ENCODE measurements around the gene AKAP8. TPM values are rescaled to one million over a fixed set of nuclear protein-coding genes. Genes with fewer than 3 reads are reported as not detected.
"Not testable (repeated sequence)": the region's sequence is repeated elsewhere in the genome, so short reads cannot be mapped to it uniquely, and the experiment has no call there.

The AKAP8 gene
- total RNA-seq, 1 experiment from 2014 or later, result 28.1 TPM

GRCh38 chr19:15372470-15372869, 7.1 kb downstream of the AKAP8 start:
- no peaks in the 10 kb centered on the region for H3K9me3 ChIP-seq (replicated peaks)
- peaks cover 63% of the 10 kb centered on the region for H3K36me3 ChIP-seq
- H3K4me3 ChIP-seq, result no peak overlapping the region

DNA sequence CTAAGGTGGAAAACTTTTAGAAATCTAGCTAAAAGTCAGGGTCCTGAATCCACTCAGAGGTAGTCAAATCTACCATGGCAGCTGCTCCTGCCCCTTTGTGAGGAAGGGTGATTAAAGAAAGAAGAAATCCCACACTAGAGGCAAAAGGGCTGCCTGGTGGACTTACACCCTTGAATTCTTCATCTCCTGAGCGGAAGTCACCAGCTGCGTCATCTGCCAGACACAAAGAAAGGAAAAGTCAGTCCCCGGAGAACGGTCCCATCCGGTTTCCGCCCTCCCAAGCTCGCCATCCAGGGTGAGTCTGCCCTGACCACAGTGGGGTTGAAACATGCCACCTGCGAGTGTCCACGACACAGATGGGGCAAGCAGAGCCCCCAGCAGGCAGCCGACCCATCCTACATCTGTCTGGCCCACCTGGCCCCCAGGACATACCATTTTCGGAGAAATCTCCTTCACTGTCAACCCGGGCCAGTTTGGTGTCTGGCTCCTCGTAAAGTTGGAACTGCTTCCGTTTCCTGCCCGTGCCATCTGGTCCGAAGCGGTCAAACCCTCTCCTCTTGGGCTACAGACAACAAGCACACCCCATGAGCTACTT, 7.7 kb downstream of the AKAP8 start:
- H3K36me3 ChIP-seq, result peaks cover 69% of the 10 kb centered on the region
- H3K27ac ChIP-seq, result no peak overlapping the region
- H3K27me3 ChIP-seq, result no peaks in the 10 kb centered on the region
- no peaks in the 10 kb centered on the region for H3K9me3 ChIP-seq (replicated peaks)
- DNase-seq, result no peak
- H3K4me3 ChIP-seq, result no peak overlapping the region
- H3K4me1 ChIP-seq, result peaks cover under 1% of the 10 kb centered on the region; the same call in 1 of the 2 replicates

More at GRCh38 chr19:15372470-15372869, 7.1 kb downstream of the AKAP8 start:
- no peak for DNase-seq
- Histone ChIP-seq H3K27ac (no peak overlapping the region), H3K4me1 (peaks cover 6% of the 10 kb centered on the region; the same call in 1 of the 2 replicates), H3K27me3 (no peaks in the 10 kb centered on the region)

DNA sequence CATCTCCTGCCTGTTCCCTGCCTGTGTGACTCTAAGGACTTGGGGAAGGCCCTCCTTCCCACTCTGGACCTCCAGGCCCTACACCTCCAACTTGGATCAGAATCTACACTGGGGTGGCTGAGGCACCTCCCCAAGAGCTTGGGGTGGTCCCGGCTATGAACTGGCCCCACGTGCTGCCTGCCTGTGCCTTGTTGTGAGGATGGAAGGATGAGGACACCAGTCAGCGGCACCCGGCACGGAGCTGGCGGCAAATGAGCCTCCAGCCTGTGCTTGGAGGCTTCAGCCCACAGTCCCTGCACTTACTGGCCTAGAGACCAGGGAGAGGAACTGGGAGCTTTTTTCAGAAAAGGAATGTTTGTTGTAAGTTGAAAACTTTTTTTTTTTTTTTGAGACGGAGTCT, 8.5 kb downstream of the AKAP8 start:
- H3K27ac ChIP-seq, result no peak overlapping the region
- DNase-seq, result no peak

DNA sequence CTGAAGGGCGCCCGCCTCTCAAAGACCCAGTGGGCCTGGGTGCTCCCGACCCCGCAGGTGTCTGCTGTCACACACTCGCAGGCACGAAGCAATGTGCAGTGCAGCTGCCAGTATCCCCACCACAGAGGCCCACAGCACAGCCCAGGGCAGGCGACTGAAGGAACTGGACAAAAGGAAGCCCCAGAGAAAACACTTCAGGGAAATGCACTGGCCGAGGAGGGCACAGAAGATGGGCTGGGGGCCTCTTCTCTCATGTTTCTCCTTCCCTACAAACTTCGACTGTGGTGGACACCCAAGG, 10.0 kb downstream of the AKAP8 start:
- Histone ChIP-seq H3K36me3 (peaks cover 90% of the 10 kb centered on the region), H3K4me1 (no peaks in the 10 kb centered on the region), H3K27ac (no peak overlapping the region), H3K27me3 (no peaks in the 10 kb centered on the region), H3K9me3 (replicated peaks) (no peaks in the 10 kb centered on the region), H3K4me3 (no peak overlapping the region)
- DNase-seq, result no peak

More for the DNA sequence above, 8.5 kb downstream of the AKAP8 start:
- H3K4me1 ChIP-seq, result no peaks in the 10 kb centered on the region
- H3K36me3 ChIP-seq, result peaks cover 77% of the 10 kb centered on the region
- H3K27me3 ChIP-seq, result no peaks in the 10 kb centered on the region
- no peak overlapping the region for H3K4me3 ChIP-seq
- H3K9me3 ChIP-seq (replicated peaks), result no peaks in the 10 kb centered on the region

GRCh38 chr19:15368798-15369593, 10.6 kb downstream of the AKAP8 start:
- no peak for DNase-seq
- no peak overlapping the region for H3K4me3 ChIP-seq
- H3K9me3 ChIP-seq (replicated peaks), result 0 out of 2 replicates have a peak, but pooled peaks cover 3% of the 10 kb centered on the region
- peaks cover 94% of the 10 kb centered on the region for H3K36me3 ChIP-seq
- H3K4me1 ChIP-seq, result no peaks in the 10 kb centered on the region
- no peaks in the 10 kb centered on the region for H3K27me3 ChIP-seq
- no peak overlapping the region for H3K27ac ChIP-seq

DNA sequence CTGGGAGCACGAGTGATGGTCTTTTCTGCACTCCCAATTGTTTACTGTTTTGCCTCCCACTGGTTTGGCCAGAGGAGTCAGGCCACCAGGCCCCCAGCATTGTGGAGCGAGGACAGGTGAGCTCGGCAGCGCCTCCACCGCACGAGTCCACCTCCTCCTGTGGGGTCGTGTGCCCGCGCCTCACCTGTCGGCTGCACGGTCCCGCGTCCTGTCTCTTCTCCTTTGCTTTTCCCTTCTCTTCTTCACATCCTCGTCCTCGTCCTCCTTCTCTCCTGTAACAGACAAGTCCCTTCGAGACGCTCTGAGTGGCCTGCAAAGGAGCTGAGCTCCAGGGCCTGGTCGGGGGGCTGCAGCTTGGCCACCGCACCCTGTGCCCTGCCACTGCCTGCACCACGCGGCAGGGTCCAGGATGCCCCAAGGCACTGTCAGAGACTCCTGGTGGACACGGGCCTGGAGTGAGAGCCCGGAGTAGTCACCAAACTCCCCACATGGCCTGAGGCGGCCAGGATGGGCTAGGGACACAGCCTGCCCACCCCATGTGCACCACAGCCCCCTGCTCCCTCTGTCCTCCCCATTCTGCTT, 11.4 kb downstream of the AKAP8 start:
- DNase-seq, result no peak
- Histone ChIP-seq H3K27me3 (no peaks in the 10 kb centered on the region), H3K36me3 (peaks cover 91% of the 10 kb centered on the region), H3K4me1 (no peaks in the 10 kb centered on the region), H3K9me3 (replicated peaks) (0 out of 2 replicates have a peak, but pooled peaks cover 3% of the 10 kb centered on the region), H3K4me3 (no peak overlapping the region), H3K27ac (no peak overlapping the region)

GRCh38 chr19:15367439-15367838, 12.1 kb downstream of the AKAP8 start:
- Histone ChIP-seq H3K4me1 (no peaks in the 10 kb centered on the region), H3K9me3 (replicated peaks) (0 out of 2 replicates have a peak, but pooled peaks cover 3% of the 10 kb centered on the region), H3K36me3 (peaks cover 84% of the 10 kb centered on the region), H3K27ac (no peak overlapping the region), H3K27me3 (no peaks in the 10 kb centered on the region), H3K4me3 (no peak overlapping the region)
- DNase-seq, result no peak

DNA sequence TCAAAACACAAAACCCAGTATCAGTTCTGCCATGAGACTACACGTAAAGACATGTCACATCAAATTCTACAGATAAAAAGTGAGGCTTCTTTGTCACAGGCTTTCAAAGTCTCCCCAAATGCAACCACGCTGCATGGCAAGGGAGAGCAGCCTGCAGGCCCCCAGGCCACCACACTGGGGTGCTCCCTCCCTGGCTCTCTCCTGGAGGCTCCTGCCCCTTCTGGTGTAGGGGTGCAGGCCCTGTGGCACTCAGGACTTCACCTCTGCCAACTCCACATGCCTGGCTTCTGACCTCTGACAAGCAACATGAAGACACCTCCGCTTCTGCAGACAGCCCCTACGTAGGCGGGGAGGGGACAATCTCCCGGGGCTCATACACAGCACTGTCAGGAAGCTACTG, 14.3 kb downstream of the AKAP8 start:
- no peak overlapping the region for H3K27ac ChIP-seq
- no peak overlapping the region for H3K4me3 ChIP-seq
- H3K36me3 ChIP-seq, result peaks cover 82% of the 10 kb centered on the region
- H3K9me3 ChIP-seq (replicated peaks), result 0 out of 2 replicates have a peak, but pooled peaks cover 3% of the 10 kb centered on the region
- no peak for DNase-seq
- H3K4me1 ChIP-seq, result no peaks in the 10 kb centered on the region
- no peaks in the 10 kb centered on the region for H3K27me3 ChIP-seq

DNA sequence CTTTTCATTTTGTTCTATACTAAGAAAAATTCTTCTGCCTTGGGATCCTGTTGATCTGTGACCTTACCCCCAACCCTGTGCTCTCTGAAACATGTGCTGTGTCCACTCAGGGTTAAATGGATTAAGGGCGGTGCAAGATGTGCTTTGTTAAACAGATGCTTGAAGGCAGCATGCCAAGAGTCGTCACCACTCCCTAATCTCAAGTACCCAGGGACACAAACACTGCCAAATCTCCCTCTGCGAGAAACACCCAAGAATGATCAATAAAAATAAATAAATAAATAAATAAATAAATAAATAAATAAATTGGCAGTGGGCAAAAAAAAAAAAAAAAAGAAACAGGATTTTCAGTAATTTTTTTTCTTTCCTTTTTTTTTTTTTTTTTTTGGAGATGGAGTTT, 15.8 kb downstream of the AKAP8 start:
- DNase-seq; H3K9me3 ChIP-seq (replicated peaks); H3K27ac ChIP-seq; H3K27me3 ChIP-seq; H3K4me1 ChIP-seq; H3K4me3 ChIP-seq: not testable (repeated sequence)
- H3K36me3 ChIP-seq, result peaks cover 82% of the 10 kb centered on the region

DNA sequence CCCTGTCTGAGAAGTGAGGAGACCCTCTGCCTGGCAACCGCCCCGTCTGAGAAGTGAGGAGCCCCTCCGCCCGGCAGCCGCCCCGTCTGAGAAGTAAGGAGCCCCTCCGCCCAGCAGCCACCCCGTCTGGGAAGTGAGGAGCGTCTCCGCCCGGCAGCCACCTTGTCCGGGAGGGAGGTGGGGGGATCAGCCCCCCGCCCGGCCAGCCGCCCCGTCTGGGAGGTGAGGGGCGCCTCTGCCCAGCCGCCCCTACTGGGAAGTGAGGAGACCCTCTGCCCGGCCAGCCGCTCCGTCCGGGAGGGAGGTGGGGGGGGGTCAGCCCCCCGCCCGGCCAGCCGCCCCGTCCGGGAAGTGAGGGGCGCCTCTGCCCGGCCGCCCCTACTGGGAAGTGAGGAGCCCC, 16.5 kb downstream of the AKAP8 start:
- H3K27ac ChIP-seq; H3K9me3 ChIP-seq (replicated peaks); H3K4me3 ChIP-seq; H3K27me3 ChIP-seq; DNase-seq; H3K4me1 ChIP-seq: not testable (repeated sequence)
- H3K36me3 ChIP-seq, result peaks cover 82% of the 10 kb centered on the region

DNA sequence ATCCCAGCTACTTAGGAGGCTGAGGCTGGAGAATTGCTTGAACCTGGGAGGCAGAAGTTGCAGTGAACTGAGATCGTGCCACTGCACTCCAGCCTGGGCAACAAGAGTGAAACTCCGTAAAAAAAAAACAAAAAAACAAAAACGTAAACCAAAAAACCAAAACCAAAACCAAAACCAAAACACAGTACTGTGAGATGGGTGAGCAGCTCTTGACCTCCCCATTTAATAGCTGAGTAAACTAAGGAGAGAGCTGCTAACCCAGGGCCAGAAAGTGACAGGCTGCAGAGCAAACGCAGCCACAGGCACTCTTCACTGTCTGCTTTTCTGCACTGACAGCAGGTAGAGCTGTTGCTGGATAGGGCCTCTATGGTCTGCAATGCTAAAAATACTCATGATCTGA, 19.6 kb downstream of the AKAP8 start:
- H3K27me3 ChIP-seq; H3K9me3 ChIP-seq (replicated peaks); H3K4me3 ChIP-seq; DNase-seq; H3K27ac ChIP-seq; H3K4me1 ChIP-seq: not testable (repeated sequence)
- peaks cover 81% of the 10 kb centered on the region for H3K36me3 ChIP-seq

DNA sequence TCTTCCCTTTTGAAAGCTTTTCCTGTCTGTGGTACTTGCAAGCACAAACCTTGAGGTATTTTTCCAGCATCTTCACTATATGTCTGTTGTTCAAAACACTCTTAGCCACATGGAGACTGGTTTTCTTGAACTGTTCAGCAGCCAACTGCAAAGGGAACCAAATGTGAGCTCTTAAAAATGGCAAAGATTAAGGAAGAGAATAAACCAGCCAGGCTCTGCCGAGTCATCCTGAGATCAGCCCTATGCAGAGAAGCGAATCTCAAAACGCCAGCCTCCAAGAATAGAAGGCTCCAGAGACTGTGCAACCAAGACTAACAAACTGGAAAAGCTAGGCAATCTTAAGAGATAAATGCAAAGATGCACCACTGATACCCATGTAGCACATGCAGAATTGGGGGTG, 20.7 kb downstream of the AKAP8 start:
- Histone ChIP-seq H3K4me3 (no peak overlapping the region), H3K4me1 (no peaks in the 10 kb centered on the region), H3K27ac (no peak overlapping the region), H3K9me3 (replicated peaks) (no peaks in the 10 kb centered on the region), H3K27me3 (no peaks in the 10 kb centered on the region), H3K36me3 (peaks cover 83% of the 10 kb centered on the region)
- DNase-seq, result no peak

GRCh38 chr19:15357906-15358305, 21.7 kb downstream of the AKAP8 start:
- peaks cover 87% of the 10 kb centered on the region for H3K36me3 ChIP-seq
- H3K9me3 ChIP-seq (replicated peaks), result no peaks in the 10 kb centered on the region
- no peaks in the 10 kb centered on the region for H3K4me1 ChIP-seq
- no peak overlapping the region for H3K4me3 ChIP-seq
- H3K27me3 ChIP-seq, result no peaks in the 10 kb centered on the region
- no peak for DNase-seq
- H3K27ac ChIP-seq, result no peak overlapping the region

- DNase-seq, result no peak
- no peak overlapping the region for H3K27ac ChIP-seq
- H3K4me1 ChIP-seq, result no peaks in the 10 kb centered on the region
- H3K27me3 ChIP-seq, result no peaks in the 10 kb centered on the region
- peaks cover 68% of the 10 kb centered on the region for H3K36me3 ChIP-seq
- no peak overlapping the region for H3K4me3 ChIP-seq
- no peaks in the 10 kb centered on the region for H3K9me3 ChIP-seq (replicated peaks)
Measured at GRCh38 chr19:15354566-15355296, 24.9 kb downstream of the AKAP8 start.

DNA sequence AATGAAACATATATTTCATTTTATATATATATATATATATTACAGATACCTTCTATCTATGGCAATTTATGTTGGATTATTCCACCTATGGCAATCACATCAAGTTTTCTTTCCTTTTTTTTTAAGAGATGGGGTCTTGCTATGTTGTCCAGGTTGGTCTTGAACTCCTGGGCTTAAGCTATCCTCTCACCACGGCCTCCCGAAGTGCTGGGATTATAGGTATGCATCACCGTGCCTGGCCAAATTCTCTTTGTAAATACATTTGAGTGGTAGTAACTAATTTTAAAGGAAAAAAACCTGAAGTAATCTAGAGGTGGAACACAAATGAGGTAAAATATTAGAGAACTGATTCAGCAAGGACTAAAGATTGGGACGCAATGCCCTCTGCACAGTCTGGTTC, 25.7 kb downstream of the AKAP8 start:
- no peak overlapping the region for H3K27ac ChIP-seq
- no peaks in the 10 kb centered on the region for H3K4me1 ChIP-seq
- no peaks in the 10 kb centered on the region for H3K9me3 ChIP-seq (replicated peaks)
- H3K27me3 ChIP-seq, result no peaks in the 10 kb centered on the region
- H3K36me3 ChIP-seq, result peaks cover 60% of the 10 kb centered on the region
- H3K4me3 ChIP-seq, result no peak overlapping the region
- no peak for DNase-seq

Data from SJCRH30 (cell line).